WTC11 (cell line): ENCODE data around the gene EIF2AK3.

Experiments
- CTCF ChIP-seq: fragments of 200-600 bp; IDR thresholded peaks from 2 replicates; pipeline ENCODE4 v1.8.0; 2022; ENCODE audit warnings: antibody characterized with exemption
- FOXJ3 ChIP-seq: sonication (generic); formaldehyde crosslinking; IDR thresholded peaks from 2 replicates; pipeline ENCODE4 v1.9.0; 2021; ENCODE audit warnings: missing genetic modification reagents, mild to moderate bottlenecking, borderline replicate concordance

- TF ChIP-seq CTCF (no peak), FOXJ3 (CRISPR knock-in tag) (no peak)
These were observed 12.6 kb downstream of the EIF2AK3 start for GRCh38 chr2:88614497-88615157.
